Measurements from ENCODE around the gene COLEC11. TPM values are rescaled to one million over a fixed set of nuclear protein-coding genes. Genes with fewer than 3 reads are reported as not detected.

The COLEC11 gene
- total and polyA plus RNA-seq, 10 of the 15 experiments (the other 5 are each of a cell fraction or from before 2014, with no cell fraction given): 0.08 to 0.74 (median 0.14) TPM; not detected in 4

GRCh38 chr2:3674066-3674845, 79.3 kb downstream of the COLEC11 start:
- Histone ChIP-seq H3K79me2 (ENCODE audit: control insufficient read depth, insufficient read depth, low read length) (no peaks in the 10 kb centered on the region), H3K36me3 (ENCODE audit: control insufficient read depth in 2 of 2, insufficient read depth in 2 of 2, low read length in 1 of 2) (no peaks in the 10 kb centered on the region), H2AFZ (ENCODE audit: control insufficient read depth, low read depth, low read length) (no peak overlapping the region), H3K27me3 (replicated peaks in 1 of 2; ENCODE audit: control insufficient read depth in 2 of 2, insufficient read depth in 2 of 2, low read length in 1 of 2) (peaks cover 0 to 3% of the 10 kb centered on the region in 2 experiments), H4K20me1 (ENCODE audit: control insufficient read depth, insufficient read depth) (no peaks in the 10 kb centered on the region), H3K9me3 (replicated peaks; ENCODE audit: control insufficient read depth, insufficient read depth, low read length) (no peaks in the 10 kb centered on the region), H3K9ac (ENCODE audit: control insufficient read depth, insufficient read depth, low read length) (no peak overlapping the region), H3K27ac (ENCODE audit: control insufficient read depth, insufficient read depth) (no peak overlapping the region), H3K4me3 (no peak overlapping the region), H3K4me1 (ENCODE audit: control insufficient read depth, insufficient read depth, low read length) (no peaks in the 10 kb centered on the region), H3K4me2 (ENCODE audit: control insufficient read depth, insufficient read depth) (no peak overlapping the region)
- ChIA-PET CTCF (no interaction called here), RAD21 (ENCODE audit: unreplicated experiment) (no interaction called here), SMC1A (ENCODE audit: uncharacterized antibody, unreplicated experiment) (no interaction called here), POLR2A (no interaction called here)
- TF ChIP-seq NKRF (conservative IDR thresholded peaks at IDR 0.05): no peak
- no peak for TF ChIP-seq CBFB (IDR thresholded peaks at IDR 0.05; ENCODE audit: low read depth)
- TF ChIP-seq MXI1 (IDR thresholded peaks at IDR 0.05; ENCODE audit: low read depth, low read length): no peak
- TF ChIP-seq BCLAF1 (IDR thresholded peaks at IDR 0.05): no peak
- TF ChIP-seq ZZZ3 (IDR thresholded peaks at IDR 0.05; ENCODE audit: control insufficient read depth, insufficient read length, low read depth): no peak
- no peak for TF ChIP-seq EED (IDR thresholded peaks at IDR 0.05; ENCODE audit: low read depth)
- no peak for TF ChIP-seq MEF2A (IDR thresholded peaks at IDR 0.05; ENCODE audit: insufficient read depth, low read depth, low read length)
- no peak for TF ChIP-seq BCL11A (IDR thresholded peaks at IDR 0.05; ENCODE audit: low read depth, low read length)
- TF ChIP-seq FOS (IDR thresholded peaks at IDR 0.05; ENCODE audit: borderline replicate concordance, extremely low read depth, insufficient read length): no peak
- TF ChIP-seq NFYA (IDR thresholded peaks at IDR 0.05; ENCODE audit: borderline replicate concordance, low read depth, low read length): no peak
- TF ChIP-seq CBX3 (IDR thresholded peaks at IDR 0.05; ENCODE audit: borderline replicate concordance, low read depth): no peak
- no peak for DNase-seq (ENCODE audit: low read depth, low spot score)
- 50% methylated on average over 9 of the region's 9 CpGs for WGBS (ENCODE audit: insufficient coverage, insufficient replicate concordance, low lambda C conversion rate, missing lambda C conversion rate)
- no peak for ATAC-seq
- in situ Hi-C loops (cut with MboI) (no loop called here), intact Hi-C loops (cut with micrococcal nuclease; ENCODE audit: unreplicated experiment) (no loop called here)
- BruUV-seq (replicated peaks): no TSS peak
- no peak for FAIRE-seq

All from GM12878 (cell line).